Panc1 (cell line): ENCODE results near the gene TTLL6. TPM values are rescaled to one million over a fixed set of nuclear protein-coding genes. Genes with fewer than 3 reads are reported as not detected.
A peak's percentile ranks its signal among the peaks of the same experiment; 100 is the strongest.

Experiments used
- ATAC-seq: fragments of 200-7000 bp; cut with Tn5 transposase; 2 replicates; pipeline ENCODE4 v1.9.1; 2020; ENCODE audit warnings: mild to moderate bottlenecking, moderate library complexity
- BruUV-seq: library from RNA; stranded (reverse); fragments of 400-500 nt; replicated peaks from 2 replicates; lab custom pipeline; 2021; lab: Mats Ljungman, UMichigan
- CTCF ChIA-PET: fragments of 300-600 bp; sonication (Branson Sonifier 250); formaldehyde crosslinking; loops from one replicate; lab custom pipeline; 2022; ENCODE audit warnings: antibody characterized with exemption; lab: Charles Lee
- POLR2A ChIA-PET: fragments of 300-600 bp; sonication (Branson Sonifier 250); formaldehyde crosslinking; loops from one replicate; lab custom pipeline; 2022; ENCODE audit warnings: antibody characterized with exemption; lab: Charles Lee
- DNase-seq: peaks from one replicate; pipeline ENCODE4 v3.0.0-alpha.2; 2010; ENCODE audit warnings: low read depth, low spot score
- H3K27ac ChIP-seq: 2 replicates; pipeline ENCODE4 v1.5.1; 2011; ENCODE audit warnings: mild to moderate bottlenecking, low read length, inconsistent platforms
- H3K27me3 ChIP-seq: fragments of 200-500 bp; sonication (Bioruptor generic); 2 replicates; pipeline ENCODE4 v1.6.0; 2014; ENCODE audit warnings: low read length, inconsistent platforms; ENCODE audit not compliant: control insufficient read depth, insufficient read depth
- H3K36me3 ChIP-seq: fragments of 200-500 bp; sonication (Bioruptor generic); 2 replicates; pipeline ENCODE4 v1.5.1; 2014; ENCODE audit warnings: inconsistent platforms, mild to moderate bottlenecking, low read length, moderate library complexity; ENCODE audit not compliant: control insufficient read depth, insufficient read depth
- H3K4me1 ChIP-seq: 2 replicates; pipeline ENCODE4 v1.5.1; 2011; ENCODE audit warnings: inconsistent platforms, mild to moderate bottlenecking, low read length, moderate library complexity; ENCODE audit not compliant: control insufficient read depth, insufficient read depth
- H3K4me3 ChIP-seq, 2 experiments: 2 replicates each; pipeline ENCODE4 v1.5.1; 2011 to 2012; ENCODE audit warnings: low read depth in 2 of 2, low read length in 2 of 2, mild to moderate bottlenecking in 2 of 2, inconsistent platforms in 1 of 2, moderate library complexity in 1 of 2
- H3K9me3 ChIP-seq: fragments of 200-500 bp; sonication (Bioruptor generic); 2 replicates; pipeline ENCODE4 v1.5.1; 2014; ENCODE audit warnings: low read depth, mild to moderate bottlenecking, inconsistent platforms, low read length, moderate library complexity; ENCODE audit not compliant: control insufficient read depth, insufficient read depth
- CTCF ChIP-seq: fragments of 450-650 bp; IDR thresholded peaks from 2 replicates; pipeline ENCODE4 v1.5.1; 2017; ENCODE audit warnings: mild to moderate bottlenecking
- POLR2AphosphoS5 ChIP-seq: IDR thresholded peaks from 2 replicates; pipeline ENCODE4 v1.6.1; 2012; ENCODE audit warnings: mild to moderate bottlenecking, low read depth, low read length, moderate library complexity
- REST ChIP-seq, 2 experiments: IDR thresholded peaks; 2 replicates each; pipeline ENCODE4 v1.6.1; 2011 to 2012; ENCODE audit warnings: low read depth in 2 of 2, control low read depth in 1 of 2, low read length in 1 of 2, mild to moderate bottlenecking in 1 of 2, moderate library complexity in 1 of 2; ENCODE audit not compliant: insufficient read depth in 1 of 2
- SIN3A ChIP-seq: IDR thresholded peaks from 2 replicates; pipeline ENCODE4 v1.6.1; 2012; ENCODE audit warnings: low read depth, mild to moderate bottlenecking, low read length, moderate library complexity, borderline replicate concordance; ENCODE audit not compliant: insufficient read depth
- TCF7L2 ChIP-seq: IDR thresholded peaks from 2 replicates; pipeline ENCODE4 v1.6.1; 2011; ENCODE audit warnings: mild to moderate bottlenecking, low read depth, low read length, inconsistent platforms
- in situ Hi-C: cut with HindIII; loops from 2 replicates; pipeline ENCODE4 v1.10.0; 2016; ENCODE audit warnings: low sequenced_read_pairs, low pct_unique_long_range_greater_than_20kb
- intact Hi-C: fragments of 100-400 bp; cut with micrococcal nuclease; formaldehyde crosslinking; loops from one replicate; pipeline ENCODE4 v1.10.0; 2022; ENCODE audit not compliant: unreplicated experiment
- total RNA-seq: library from RNA; stranded (reverse); gene quantifications from one replicate; pipeline ENCODE4 v1.2.1, GENCODE V29; 2021; ENCODE audit not compliant: unreplicated experiment

The TTLL6 gene
- total RNA-seq, 1 experiment from 2014 or later = 2.5 TPM

GRCh38 chr17:48725288-48726064 is 91.6 kb downstream of the TTLL6 start:
- BruUV-seq = no TSS peak
- POLR2A ChIA-PET = interaction anchor here (0.5 to 0.6 kb wide), 3 partner anchors 12 to 182 kb away, joined by 3 to 11 read pairs (median 3); no protein-coding TSS in a partner anchor
- Histone ChIP-seq H3K27me3 (no peaks in the 10 kb centered on the region), H3K36me3 (no peaks in the 10 kb centered on the region), H3K4me3 (no peak overlapping the region), H3K4me1 (peaks cover 6% of the 10 kb centered on the region; the same call in 1 of the 2 replicates), H3K9me3 (no peaks in the 10 kb centered on the region), H3K27ac (no peak overlapping the region)
- DNase-seq (no peak), ATAC-seq (no peak)
- intact Hi-C loops (loop anchor here (1.0 kb wide), 1 partner anchor 154 kb away; no protein-coding TSS in a partner anchor), in situ Hi-C loops (no loop called here)
- CTCF ChIA-PET = interaction anchor here (0.6 to 4.6 kb wide), 12 partner anchors 9 to 163 kb away, joined by 3 to 98 read pairs (median 6); no protein-coding TSS in a partner anchor
- no peak for TF ChIP-seq SIN3A
- TF ChIP-seq POLR2AphosphoS5 = no peak
- no peak for TF ChIP-seq TCF7L2
- no peak for TF ChIP-seq CTCF
- no peak for TF ChIP-seq REST (IDR thresholded peaks at IDR 0.05; ENCODE audit: insufficient read depth in 1 of 2, low read depth in 2 of 2, low read length in 1 of 2)

- intact Hi-C loops = loop anchor here (1.0 kb wide), 1 partner anchor 154 kb away; no protein-coding TSS in a partner anchor
- no peaks in the 10 kb centered on the region for H3K36me3 ChIP-seq
- CTCF ChIA-PET = interaction anchor here (0.6 to 4.6 kb wide), 16 partner anchors 10 to 310 kb away, joined by 3 to 98 read pairs (median 5); no protein-coding TSS in a partner anchor
- POLR2A ChIA-PET = interaction anchor here (0.6 kb wide), 2 partner anchors 12 to 183 kb away, joined by 3 to 11 read pairs; no protein-coding TSS in a partner anchor
- DNase-seq (no peak), ATAC-seq (no peak)
- H3K4me3 ChIP-seq = peak overlapping the region in 1 of 2 experiments; percentile 4; a peak in 1 of 4 replicates
- no peak overlapping the region for H3K27ac ChIP-seq
- peaks cover 6% of the 10 kb centered on the region; the same call in 1 of the 2 replicates for H3K4me1 ChIP-seq
- in situ Hi-C loops = no loop called here
- no peaks in the 10 kb centered on the region for H3K27me3 ChIP-seq
- TF ChIP-seq SIN3A = no peak
- TF ChIP-seq CTCF = no peak
- no peak for TF ChIP-seq REST (IDR thresholded peaks at IDR 0.05; ENCODE audit: insufficient read depth in 1 of 2, low read depth in 2 of 2, low read length in 1 of 2)
- no peak for TF ChIP-seq POLR2AphosphoS5
- TF ChIP-seq TCF7L2 = no peak
- no peaks in the 10 kb centered on the region for H3K9me3 ChIP-seq
- no TSS peak for BruUV-seq
Observed at GRCh38 chr17:48725004-48725287, 92.1 kb downstream of the TTLL6 start.
